OCI-LY7 (cell line): Measurements from ENCODE around the gene CRYBG1. TPM values are rescaled to one million over a fixed set of nuclear protein-coding genes. Genes with fewer than 3 reads are reported as not detected.
"Not testable (repeated sequence)": the region's sequence is repeated elsewhere in the genome, so short reads cannot be mapped to it uniquely, and the experiment has no call there.

Experiments
- BruUV-seq: library from RNA; stranded (reverse); fragments of 400-500 nt; replicated peaks from 2 replicates; lab custom pipeline; 2021; lab: Mats Ljungman, UMichigan
- CTCF ChIA-PET: fragments of 300-600 bp; sonication (Branson Sonifier 250); formaldehyde crosslinking; loops from one replicate; lab custom pipeline; 2022; ENCODE audit warnings: antibody characterized with exemption; ENCODE audit not compliant: unreplicated experiment; lab: Charles Lee
- POLR2A ChIA-PET: fragments of 300-600 bp; sonication (Branson Sonifier 250); formaldehyde crosslinking; loops from one replicate; lab custom pipeline; 2022; ENCODE audit warnings: antibody characterized with exemption; lab: Charles Lee
- DNase-seq: peaks from one replicate; pipeline ENCODE4 v3.0.0-alpha.2; 2015; ENCODE audit warnings: low spot score
- H2AFZ ChIP-seq: fragments of 200-600 bp; sonication (generic), shearing (Covaris generic); 2 replicates; pipeline ENCODE4 v1.6.1; 2014; ENCODE audit warnings: mild to moderate bottlenecking, antibody characterized with exemption, low read length, moderate library complexity
- H3K27ac ChIP-seq: fragments of 200-600 bp; sonication (generic); 2 replicates; pipeline ENCODE4 v1.5.1; 2014; ENCODE audit warnings: mixed run types, low read depth, mild to moderate bottlenecking, moderate library complexity, low read length, inconsistent platforms; ENCODE audit not compliant: poor library complexity, severe bottlenecking
- H3K36me3 ChIP-seq: fragments of 200-600 bp; sonication (generic); 2 replicates; pipeline ENCODE4 v1.6.1; 2014; ENCODE audit warnings: mild to moderate bottlenecking, antibody characterized with exemption, low read length, moderate library complexity, mixed read lengths; ENCODE audit not compliant: insufficient read depth
- H3K4me1 ChIP-seq: fragments of 200-600 bp; sonication (generic); 2 replicates; pipeline ENCODE4 v1.5.1; 2014; ENCODE audit warnings: mild to moderate bottlenecking, low read length; ENCODE audit not compliant: insufficient read depth, poor library complexity, severe bottlenecking
- H3K4me2 ChIP-seq: fragments of 200-600 bp; sonication (generic); 2 replicates; pipeline ENCODE4 v1.6.1; 2014; ENCODE audit warnings: mild to moderate bottlenecking, low read length
- H3K4me3 ChIP-seq: fragments of 200-600 bp; sonication (generic); 2 replicates; pipeline ENCODE4 v1.5.1; 2014; ENCODE audit warnings: mild to moderate bottlenecking, low read depth, low read length; ENCODE audit not compliant: poor library complexity, severe bottlenecking
- H3K79me2 ChIP-seq: fragments of 200-600 bp; sonication (generic); 2 replicates; pipeline ENCODE4 v1.6.1; 2016; ENCODE audit warnings: low read depth, mild to moderate bottlenecking, low read length, moderate library complexity, mixed read lengths; ENCODE audit not compliant: insufficient read depth
- H3K9me2 ChIP-seq: fragments of 200-600 bp; sonication (generic); 2 replicates; pipeline ENCODE4 v1.6.1; 2016; ENCODE audit warnings: mild to moderate bottlenecking, low read length, mixed read lengths; ENCODE audit not compliant: insufficient read depth
- H3K9me3 ChIP-seq: fragments of 200-600 bp; sonication (generic); 2 replicates; pipeline ENCODE4 v1.6.1; 2014; ENCODE audit warnings: mild to moderate bottlenecking, mixed run types, low read length, mixed read lengths
- H4K20me1 ChIP-seq: fragments of 200-600 bp; sonication (generic); 2 replicates; pipeline ENCODE4 v1.6.1; 2014; ENCODE audit warnings: mild to moderate bottlenecking, antibody characterized with exemption, low read length, moderate library complexity, mixed read lengths; ENCODE audit not compliant: insufficient read depth
- EZH2phosphoT487 ChIP-seq: fragments of 200-600 bp; sonication (generic); IDR thresholded peaks from 2 replicates; pipeline ENCODE4 v1.6.1; 2018; ENCODE audit warnings: low read depth, borderline replicate concordance, mild to moderate bottlenecking, mixed run types, antibody characterized with exemption, low read length, moderate library complexity, mixed read lengths
- intact Hi-C: fragments of 100-400 bp; cut with micrococcal nuclease; formaldehyde crosslinking; loops from one replicate; pipeline ENCODE4 v1.10.0; 2022; ENCODE audit not compliant: unreplicated experiment
- total RNA-seq, 2 experiments: library from RNA; depleted of rRNA in 1 of 2; stranded (reverse); fragments of >200 nt in 1 of 2; shearing (Covaris generic) in 1 of 2; gene quantifications; 2 replicates each; pipeline ENCODE4 v1.2.3, GENCODE V29; 2014 to 2022
- TF ChIP-seq, protein P1 (sequence below): fragments of 200-600 bp; sonication (generic); conservative IDR thresholded peaks from 2 replicates; pipeline ENCODE4 v1.5.1; 2014; ENCODE audit warnings: mild to moderate bottlenecking, antibody characterized with exemption, low read length, moderate library complexity, mixed read lengths

Gene CRYBG1
- total RNA-seq, 2 experiments from 2014 or later: 41.7 to 66.2 TPM

DNA sequence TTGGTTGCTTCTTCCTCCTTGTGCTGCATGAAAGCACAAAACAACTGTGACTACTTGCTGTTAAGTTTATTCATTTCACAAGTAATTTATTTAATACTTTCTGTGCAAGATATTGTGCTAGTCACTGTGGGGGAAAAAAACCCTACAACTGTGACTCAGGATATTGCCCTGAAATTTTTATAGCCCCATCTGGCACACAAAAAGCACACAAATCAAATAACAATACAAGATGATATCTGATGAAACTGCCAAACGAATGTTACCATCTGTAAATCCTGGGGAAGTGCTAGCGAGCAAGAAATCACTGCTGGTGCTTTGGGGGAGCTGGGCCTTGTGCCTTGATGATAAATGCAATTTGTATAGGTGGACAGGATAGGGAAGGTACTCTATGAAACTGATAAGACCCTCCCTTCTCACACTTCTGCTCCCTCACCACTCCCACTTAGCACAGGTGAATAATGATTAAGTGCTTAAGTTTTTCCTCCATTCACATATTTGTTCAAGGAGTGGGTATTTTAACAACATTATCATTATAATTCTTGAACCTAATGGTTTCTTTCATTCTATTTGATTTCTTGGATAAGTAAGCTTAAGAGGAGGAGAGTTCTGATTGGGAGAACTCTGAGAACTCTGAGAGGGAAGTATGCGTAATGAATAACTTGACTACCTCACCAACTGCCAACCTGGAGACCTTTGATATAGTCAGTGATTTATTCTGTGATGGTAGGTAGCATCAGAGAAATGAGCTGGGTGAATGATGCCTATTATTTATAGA is 153.5 kb downstream of the CRYBG1 start:
- Histone ChIP-seq H3K36me3 (peaks cover 5% of the 10 kb centered on the region; the same call in 1 of the 2 replicates), H3K9me3 (no peaks in the 10 kb centered on the region), H3K27ac (peak overlapping the region; percentile 88), H3K9me2 (no peaks in the 10 kb centered on the region), H3K4me2 (peak overlapping the region; percentile 97), H3K79me2 (peaks cover 71% of the 10 kb centered on the region), H2AFZ (peak overlapping the region; percentile 80; the same call in 1 of the 2 replicates), H4K20me1 (no peaks in the 10 kb centered on the region), H3K4me3 (peak overlapping the region; percentile 84), H3K4me1 (peaks cover 55% of the 10 kb centered on the region)
- CTCF ChIA-PET: no interaction called here
- TF ChIP-seq EZH2phosphoT487: no peak
- TF ChIP-seq, protein P1, sequence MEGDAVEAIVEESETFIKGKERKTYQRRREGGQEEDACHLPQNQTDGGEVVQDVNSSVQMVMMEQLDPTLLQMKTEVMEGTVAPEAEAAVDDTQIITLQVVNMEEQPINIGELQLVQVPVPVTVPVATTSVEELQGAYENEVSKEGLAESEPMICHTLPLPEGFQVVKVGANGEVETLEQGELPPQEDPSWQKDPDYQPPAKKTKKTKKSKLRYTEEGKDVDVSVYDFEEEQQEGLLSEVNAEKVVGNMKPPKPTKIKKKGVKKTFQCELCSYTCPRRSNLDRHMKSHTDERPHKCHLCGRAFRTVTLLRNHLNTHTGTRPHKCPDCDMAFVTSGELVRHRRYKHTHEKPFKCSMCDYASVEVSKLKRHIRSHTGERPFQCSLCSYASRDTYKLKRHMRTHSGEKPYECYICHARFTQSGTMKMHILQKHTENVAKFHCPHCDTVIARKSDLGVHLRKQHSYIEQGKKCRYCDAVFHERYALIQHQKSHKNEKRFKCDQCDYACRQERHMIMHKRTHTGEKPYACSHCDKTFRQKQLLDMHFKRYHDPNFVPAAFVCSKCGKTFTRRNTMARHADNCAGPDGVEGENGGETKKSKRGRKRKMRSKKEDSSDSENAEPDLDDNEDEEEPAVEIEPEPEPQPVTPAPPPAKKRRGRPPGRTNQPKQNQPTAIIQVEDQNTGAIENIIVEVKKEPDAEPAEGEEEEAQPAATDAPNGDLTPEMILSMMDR: peak; percentile 31; the same call in 1 of the 2 replicates
- intact Hi-C loops: loop anchor here (5.0 to 10.0 kb wide), 6 partner anchors 187 to 1143 kb away; partner anchors contain the start of genes ATG5 and BEND3
- DNase-seq: peak; percentile 77
- POLR2A ChIA-PET: interaction anchor here (0.7 to 6.8 kb wide), 10 partner anchors 8 to 523 kb away, joined by 3 to 157 read pairs (median 4); no protein-coding TSS in a partner anchor
- no TSS peak for BruUV-seq

DNA sequence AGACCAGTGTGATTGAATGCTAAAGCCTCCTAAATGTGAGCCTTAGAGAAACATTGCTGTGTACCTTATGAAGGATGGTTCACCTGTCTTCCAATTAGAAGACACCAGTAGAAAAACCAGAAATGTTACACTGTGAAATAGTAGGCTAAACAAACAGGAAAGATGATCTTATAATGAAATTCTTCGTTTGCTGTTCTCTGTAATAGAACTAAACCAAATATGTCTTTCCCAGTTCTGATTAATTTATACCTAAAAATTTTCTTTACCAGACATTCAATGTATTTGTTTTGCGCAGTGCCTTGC is 154.0 kb downstream of the CRYBG1 start:
- intact Hi-C loops: loop anchor here (5.0 to 10.0 kb wide), 6 partner anchors 187 to 1143 kb away; partner anchors contain the start of genes ATG5 and BEND3
- peaks cover 77% of the 10 kb centered on the region for H3K79me2 ChIP-seq
- peak overlapping the region; percentile 97 for H3K4me2 ChIP-seq

DNA sequence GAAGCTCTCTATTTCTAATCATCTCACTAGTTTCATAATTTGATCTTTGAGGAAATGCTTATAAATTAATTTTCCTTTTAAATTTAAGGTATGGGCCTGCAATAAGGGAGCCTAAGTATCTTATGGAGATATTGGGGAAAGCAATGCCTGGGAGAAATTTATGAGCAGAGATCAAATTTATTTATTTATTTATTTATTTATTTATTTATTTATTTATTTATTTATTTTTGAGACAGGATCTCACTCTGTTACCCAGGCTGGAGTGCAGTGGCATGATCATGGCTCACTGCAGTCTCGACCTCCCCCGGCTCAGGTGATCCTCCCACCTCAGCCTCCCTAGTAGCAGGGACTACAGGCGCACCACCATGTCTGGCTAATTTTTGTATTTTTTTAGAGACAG is 155.1 kb downstream of the CRYBG1 start:
- not testable (repeated sequence) for H3K9me3 ChIP-seq, H3K9me2 ChIP-seq, H4K20me1 ChIP-seq, DNase-seq, H3K36me3 ChIP-seq, BruUV-seq, H2AFZ ChIP-seq
- H3K4me2 ChIP-seq: peak overlapping the region; percentile 97
- POLR2A ChIA-PET: interaction anchor here (0.6 to 2.6 kb wide), 2 partner anchors 10 to 103 kb away, joined by 3 to 24 read pairs; no protein-coding TSS in a partner anchor
- peak overlapping the region; percentile 88 for H3K27ac ChIP-seq
- peak overlapping the region; percentile 84 for H3K4me3 ChIP-seq
- CTCF ChIA-PET: interaction anchor here (0.6 kb wide), 1 partner anchor 46 kb away, joined by 3 read pairs; no protein-coding TSS in a partner anchor
- intact Hi-C loops: loop anchor here (10.0 kb wide), 2 partner anchors 351 to 421 kb away; no protein-coding TSS in a partner anchor
- peaks cover 58% of the 10 kb centered on the region for H3K4me1 ChIP-seq
- H3K79me2 ChIP-seq: peaks cover 86% of the 10 kb centered on the region

More for the DNA sequence above, 154.0 kb downstream of the CRYBG1 start:
- H3K9me3 ChIP-seq: no peaks in the 10 kb centered on the region
- ChIA-PET CTCF (no interaction called here), POLR2A (interaction anchor here (1.1 to 6.8 kb wide), 3 partner anchors 9 to 122 kb away, joined by 3 to 157 read pairs (median 11); no protein-coding TSS in a partner anchor)
- H3K4me1 ChIP-seq: peaks cover 56% of the 10 kb centered on the region
- TF ChIP-seq EZH2phosphoT487: no peak
- TF ChIP-seq, protein P1: no peak
- BruUV-seq: TSS peak; percentile 44
- H3K4me3 ChIP-seq: peak overlapping the region; percentile 84
- no peaks in the 10 kb centered on the region for H4K20me1 ChIP-seq
- H3K27ac ChIP-seq: peak overlapping the region; percentile 88
- no peak overlapping the region; the same call in 1 of the 2 replicates for H2AFZ ChIP-seq
- DNase-seq: no peak
- H3K36me3 ChIP-seq: peaks cover 5% of the 10 kb centered on the region; the same call in 1 of the 2 replicates
- no peaks in the 10 kb centered on the region for H3K9me2 ChIP-seq
